Breast epithelium (tissue), 4 donors: ENCODE measurements around the gene ADAM11. TPM values are rescaled to one million over a fixed set of nuclear protein-coding genes. Genes with fewer than 3 reads are reported as not detected.
A peak's percentile ranks its signal among the peaks of the same experiment; 100 is the strongest.

Source experiments
- DNase-seq, 2 donors: peaks; one replicate each; pipeline ENCODE4 v3.0.0-alpha.2; 2019; ENCODE audit warnings: low spot score in 2 of 2
- H3K27ac ChIP-seq, 2 donors: fragments of 200-600 bp; sonication (generic) in 1 of 2; one replicate each; pipeline ENCODE4 v1.5.1; 2016 to 2019; ENCODE audit warnings: mild to moderate bottlenecking in 1 of 2
- H3K27me3 ChIP-seq, 2 donors: fragments of 200-600 bp; sonication (generic) in 1 of 2; one replicate each; pipeline versions ENCODE4 v1.5.1 to v1.6.0; 2017 to 2019; ENCODE audit warnings: control low read depth in 1 of 2, mild to moderate bottlenecking in 1 of 2
- H3K36me3 ChIP-seq: fragments of 200-600 bp; one replicate; pipeline ENCODE4 v1.5.1; 2019
- H3K4me1 ChIP-seq, 2 donors: fragments of 200-600 bp; sonication (generic); one replicate each; pipeline ENCODE4 v1.5.1; 2016 to 2019; ENCODE audit warnings: control low read depth in 1 of 2
- H3K4me3 ChIP-seq, 3 donors: fragments of 200-600 bp; sonication (generic); 1 replicate in 2 of 3; 2 replicates in 1 of 3; pipeline ENCODE4 v1.5.1; 2016 to 2019; ENCODE audit warnings: mild to moderate bottlenecking in 3 of 3, moderate library complexity in 2 of 3
- H3K9me3 ChIP-seq, 2 donors: fragments of 200-600 bp; sonication (generic) in 1 of 2; one replicate each; pipeline ENCODE4 v1.5.1; 2016 to 2019; ENCODE audit warnings: control low read depth in 1 of 2
- POLR2A ChIP-seq: fragments of 450-650 bp; IDR thresholded peaks from one replicate; pipeline ENCODE4 v1.6.1; 2016; ENCODE audit warnings: antibody characterized with exemption, mild to moderate bottlenecking, moderate library complexity
- POLR2AphosphoS5 ChIP-seq, 3 donors: sonication (generic); formaldehyde crosslinking; IDR thresholded peaks; one replicate each; pipeline ENCODE4 v1.6.1; 2017; ENCODE audit warnings: antibody characterized with exemption in 3 of 3
- intact Hi-C: fragments of 100-400 bp; cut with DNase I; formaldehyde crosslinking; loops from one replicate; pipeline ENCODE4 v1.15.1; 2023; ENCODE audit warnings: low total_unique reads
- total RNA-seq, 3 donors: library from RNA; depleted of rRNA; stranded (reverse); fragments of >200 nt; gene quantifications; one replicate each; pipeline ENCODE4 v1.1.0, GENCODE V29; 2016
- TF ChIP-seq, protein P1 (sequence below), 3 donors: fragments of 450-650 bp; IDR thresholded peaks; one replicate each; pipeline ENCODE4 v1.5.1; 2016 to 2017; ENCODE audit warnings: antibody characterized with exemption in 3 of 3, mild to moderate bottlenecking in 3 of 3, moderate library complexity in 3 of 3

The ADAM11 gene
- total RNA-seq, 3 donors from 2014 or later: 1.0 to 1.4 (median 1.3) TPM

DNA sequence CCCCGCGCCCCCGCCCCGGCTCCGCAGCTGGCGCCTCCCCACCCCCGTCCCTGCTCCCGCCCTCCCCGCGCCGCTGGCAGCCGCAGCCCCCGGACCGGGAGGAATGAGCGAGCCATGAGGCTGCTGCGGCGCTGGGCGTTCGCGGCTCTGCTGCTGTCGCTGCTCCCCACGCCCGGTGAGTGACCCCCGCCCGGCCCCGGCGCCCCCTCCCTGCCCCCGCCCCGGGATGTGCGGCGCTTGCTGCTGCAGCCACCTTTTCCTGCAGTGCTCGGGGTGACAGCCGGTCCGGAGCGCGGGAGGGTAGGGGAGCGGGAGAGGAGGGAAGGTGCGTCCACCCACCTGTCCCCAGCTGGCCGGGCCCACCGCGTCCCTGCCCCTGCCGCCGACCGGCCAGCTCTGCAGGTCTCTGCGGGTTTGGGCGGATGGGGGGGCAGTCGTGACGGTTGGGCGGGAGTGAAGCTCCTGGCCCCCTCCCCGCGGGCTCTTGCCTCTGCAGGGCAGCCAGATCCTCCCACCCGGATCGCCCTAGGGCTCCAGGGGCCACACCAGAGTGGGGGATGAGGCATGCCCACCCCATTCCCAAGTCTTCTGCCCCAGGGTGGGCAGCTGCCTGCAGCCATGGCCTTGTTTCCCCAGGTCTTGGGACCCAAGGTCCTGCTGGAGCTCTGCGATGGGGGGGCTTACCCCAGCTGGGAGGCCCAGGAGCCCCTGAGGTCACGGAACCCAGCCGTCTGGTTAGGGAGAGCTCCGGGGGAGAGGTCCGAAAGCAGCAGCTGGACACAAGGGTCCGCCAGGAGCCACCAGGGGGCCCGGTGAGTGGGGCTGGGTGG, 513 bp downstream of the ADAM11 start:
- no peak for DNase-seq
- Histone ChIP-seq H3K4me1 (peaks cover 6 to 13% of the 10 kb centered on the region in 2 donors), H3K36me3 (no peaks in the 10 kb centered on the region), H3K4me3 (peak overlapping the region; percentile 39 to 78 (median 51)), H3K27ac (no peak overlapping the region), H3K27me3 (peaks cover 10 to 21% of the 10 kb centered on the region in 2 donors), H3K9me3 (no peaks in the 10 kb centered on the region)
- TF ChIP-seq POLR2AphosphoS5 (IDR thresholded peaks at IDR 0.05) (no peak), POLR2A (no peak)
- TF ChIP-seq, protein P1, sequence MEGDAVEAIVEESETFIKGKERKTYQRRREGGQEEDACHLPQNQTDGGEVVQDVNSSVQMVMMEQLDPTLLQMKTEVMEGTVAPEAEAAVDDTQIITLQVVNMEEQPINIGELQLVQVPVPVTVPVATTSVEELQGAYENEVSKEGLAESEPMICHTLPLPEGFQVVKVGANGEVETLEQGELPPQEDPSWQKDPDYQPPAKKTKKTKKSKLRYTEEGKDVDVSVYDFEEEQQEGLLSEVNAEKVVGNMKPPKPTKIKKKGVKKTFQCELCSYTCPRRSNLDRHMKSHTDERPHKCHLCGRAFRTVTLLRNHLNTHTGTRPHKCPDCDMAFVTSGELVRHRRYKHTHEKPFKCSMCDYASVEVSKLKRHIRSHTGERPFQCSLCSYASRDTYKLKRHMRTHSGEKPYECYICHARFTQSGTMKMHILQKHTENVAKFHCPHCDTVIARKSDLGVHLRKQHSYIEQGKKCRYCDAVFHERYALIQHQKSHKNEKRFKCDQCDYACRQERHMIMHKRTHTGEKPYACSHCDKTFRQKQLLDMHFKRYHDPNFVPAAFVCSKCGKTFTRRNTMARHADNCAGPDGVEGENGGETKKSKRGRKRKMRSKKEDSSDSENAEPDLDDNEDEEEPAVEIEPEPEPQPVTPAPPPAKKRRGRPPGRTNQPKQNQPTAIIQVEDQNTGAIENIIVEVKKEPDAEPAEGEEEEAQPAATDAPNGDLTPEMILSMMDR (IDR thresholded peaks at IDR 0.05): no peak
- intact Hi-C loops: no loop called here

DNA sequence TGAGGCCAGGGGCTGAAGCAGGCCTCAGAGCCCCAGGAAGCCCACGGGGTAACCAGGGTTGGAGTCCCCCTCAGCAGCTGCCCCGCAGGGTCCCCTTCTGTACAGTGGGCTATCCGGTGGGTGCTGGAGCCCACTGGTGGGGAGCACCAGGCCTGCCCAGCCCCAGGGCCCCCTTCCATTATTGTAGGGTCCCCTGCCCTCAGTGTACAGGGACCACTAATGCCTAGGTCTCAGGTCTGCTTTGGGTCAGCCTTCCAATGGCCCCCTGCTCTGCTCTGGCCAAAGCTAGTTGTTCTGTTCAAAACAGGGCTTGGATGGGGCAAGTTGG, 1.1 kb downstream of the ADAM11 start:
- TF ChIP-seq, protein P1 (IDR thresholded peaks at IDR 0.05): no peak
- TF ChIP-seq POLR2AphosphoS5 (IDR thresholded peaks at IDR 0.05) (no peak), POLR2A (no peak)
- Histone ChIP-seq H3K36me3 (no peaks in the 10 kb centered on the region), H3K4me3 (no peak overlapping the region), H3K27ac (no peak overlapping the region), H3K27me3 (peaks cover 10 to 21% of the 10 kb centered on the region in 2 donors), H3K9me3 (no peaks in the 10 kb centered on the region), H3K4me1 (peaks cover 6 to 13% of the 10 kb centered on the region in 2 donors)
- no peak for DNase-seq
- intact Hi-C loops: no loop called here

DNA sequence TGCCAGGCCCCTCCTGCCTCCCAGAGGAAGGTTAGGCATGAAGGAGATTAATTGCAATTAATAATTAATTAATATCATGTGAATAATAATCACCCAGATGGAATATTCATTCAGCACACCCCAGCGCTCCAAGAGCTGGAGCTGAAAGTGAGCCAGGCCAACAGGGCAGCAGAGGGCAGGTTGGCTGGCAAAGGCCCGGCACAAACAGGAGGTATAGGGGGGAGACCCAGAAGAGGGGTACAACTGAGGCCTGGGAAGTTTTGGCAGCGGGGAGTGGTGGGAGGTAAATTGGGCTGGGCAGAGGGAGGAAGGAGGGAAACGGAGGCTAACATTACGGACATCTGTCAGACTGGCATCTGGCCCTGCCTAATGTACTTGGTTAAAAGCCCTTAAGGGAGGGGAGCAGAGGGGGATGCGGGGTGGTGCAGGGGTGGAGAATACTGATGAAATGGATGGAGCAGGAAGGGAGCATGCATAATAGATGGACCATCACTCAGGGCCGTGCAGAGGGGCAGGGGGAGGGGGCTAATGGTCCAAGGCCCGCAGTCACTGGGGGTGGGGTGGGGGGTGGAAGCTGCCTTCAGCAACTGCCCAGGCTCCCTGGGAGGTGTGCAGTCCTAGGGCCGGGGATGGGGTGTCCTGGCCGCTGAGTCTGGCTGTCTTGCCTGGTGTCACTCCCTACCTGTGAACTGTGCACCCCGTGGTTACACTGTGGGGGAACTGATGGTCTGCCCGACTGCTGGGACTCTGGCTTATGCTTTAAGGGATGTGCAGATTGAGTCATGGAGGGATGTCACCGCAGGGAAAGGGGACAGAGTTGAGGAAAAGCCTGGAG, 1.9 kb downstream of the ADAM11 start:
- no peak overlapping the region for H3K4me3 ChIP-seq
- H3K9me3 ChIP-seq: no peaks in the 10 kb centered on the region
- no peak overlapping the region for H3K27ac ChIP-seq
- no peak for DNase-seq
- H3K36me3 ChIP-seq: no peaks in the 10 kb centered on the region
- intact Hi-C loops: no loop called here
- H3K27me3 ChIP-seq: peaks cover 10 to 21% of the 10 kb centered on the region in 2 donors
- TF ChIP-seq POLR2A (no peak), POLR2AphosphoS5 (IDR thresholded peaks at IDR 0.05) (no peak)
- TF ChIP-seq, protein P1 (IDR thresholded peaks at IDR 0.05): no peak
- H3K4me1 ChIP-seq: peaks cover 6 to 13% of the 10 kb centered on the region in 2 donors

DNA sequence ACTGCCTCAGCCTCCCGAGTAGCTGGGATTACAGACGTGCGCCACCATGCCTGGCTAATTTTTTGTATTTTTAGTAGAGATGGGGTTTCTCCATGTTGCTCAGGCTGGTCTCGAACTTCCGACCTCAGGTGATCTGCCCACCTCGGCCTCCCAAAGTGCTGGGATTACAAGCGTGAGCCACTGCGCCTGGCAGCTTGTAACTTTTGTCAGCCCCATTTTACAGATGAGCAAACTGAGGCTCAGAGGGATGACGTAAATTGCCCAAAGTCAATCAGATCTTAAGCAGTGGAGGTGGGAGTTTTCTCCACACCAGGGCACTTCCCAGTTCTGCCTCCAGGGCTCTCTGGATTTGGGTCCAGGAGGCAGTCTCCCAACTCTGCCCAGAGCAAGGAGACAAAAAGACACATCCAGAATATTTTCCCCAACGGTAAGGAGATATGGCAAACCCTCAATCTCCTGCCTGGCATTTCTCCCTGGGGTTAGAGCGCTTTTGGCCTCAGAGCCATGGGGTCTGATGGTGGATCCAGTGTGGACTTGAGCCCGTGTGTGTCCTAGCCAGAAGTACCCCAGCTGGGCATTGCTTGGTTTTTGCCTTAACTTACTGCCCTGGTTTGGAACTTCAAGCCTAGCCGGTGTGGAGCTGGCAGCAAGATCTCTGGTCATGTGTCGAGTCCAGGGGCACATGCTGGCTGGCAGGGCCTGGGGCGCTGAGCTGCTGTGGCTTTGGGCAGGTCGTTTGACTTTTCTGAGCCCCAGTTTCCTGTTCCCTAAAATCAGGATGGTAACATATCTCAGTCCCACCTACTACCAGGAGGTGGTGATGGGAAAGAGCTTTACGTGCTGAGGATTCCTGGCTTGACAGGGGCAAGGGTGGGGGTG, 3.4 kb downstream of the ADAM11 start:
- TF ChIP-seq POLR2AphosphoS5 (IDR thresholded peaks at IDR 0.05) (no peak), POLR2A (no peak)
- TF ChIP-seq, protein P1 (IDR thresholded peaks at IDR 0.05): no peak
- Histone ChIP-seq H3K27ac (no peak overlapping the region), H3K36me3 (no peaks in the 10 kb centered on the region), H3K4me3 (no peak overlapping the region), H3K9me3 (no peaks in the 10 kb centered on the region), H3K4me1 (peaks cover 6 to 13% of the 10 kb centered on the region in 2 donors), H3K27me3 (peaks cover 10 to 21% of the 10 kb centered on the region in 2 donors)
- no peak for DNase-seq
- intact Hi-C loops: no loop called here
